ENCODE results near the gene LRRC25.

- TF ChIP-seq POLR2AphosphoS5 (IDR thresholded peaks at IDR 0.05; ENCODE audit: low read depth, low read length): no peak
- no peak for TF ChIP-seq POLR2A (IDR thresholded peaks at IDR 0.05; ENCODE audit: low read depth, low read length)
- no peak for TF ChIP-seq TAF1 (IDR thresholded peaks at IDR 0.05; ENCODE audit: low read depth, low read length)
- no peak for TF ChIP-seq PAX5 (IDR thresholded peaks at IDR 0.05; ENCODE audit: insufficient read depth, low read length, severe bottlenecking)
- no peak for TF ChIP-seq SPI1 (IDR thresholded peaks at IDR 0.05; ENCODE audit: low read depth, low read length)
- TF ChIP-seq POU2F2 (IDR thresholded peaks at IDR 0.05; ENCODE audit: low read depth, low read length): no peak
Measured at GRCh38 chr19:18435178-18435841, 37.9 kb upstream of the LRRC25 start.

Measured in GM12891 (cell line).